SK-N-MC (cell line): Measurements from ENCODE around the gene DEFB131A.
"Not testable (repeated sequence)": the region's sequence is repeated elsewhere in the genome, so short reads cannot be mapped to it uniquely, and the experiment has no call there.

Experiments
- EZH2 ChIP-seq: fragments of 200-600 bp; sonication (generic); IDR thresholded peaks from one replicate; pipeline ENCODE4 v1.6.1; 2017; ENCODE audit warnings: antibody characterized with exemption
- FOXP2 ChIP-seq: optimal IDR thresholded peaks from 2 replicates; pipeline ENCODE3; 2011; ENCODE audit warnings: mild to moderate bottlenecking, moderate library complexity; ENCODE audit not compliant: insufficient read depth; ENCODE audit errors: extremely low read length, control extremely low read depth
- POLR2AphosphoS5 ChIP-seq: IDR thresholded peaks from 2 replicates; pipeline ENCODE4 v1.6.1; 2012; ENCODE audit warnings: mild to moderate bottlenecking, low read depth, low read length, borderline replicate concordance

DNA sequence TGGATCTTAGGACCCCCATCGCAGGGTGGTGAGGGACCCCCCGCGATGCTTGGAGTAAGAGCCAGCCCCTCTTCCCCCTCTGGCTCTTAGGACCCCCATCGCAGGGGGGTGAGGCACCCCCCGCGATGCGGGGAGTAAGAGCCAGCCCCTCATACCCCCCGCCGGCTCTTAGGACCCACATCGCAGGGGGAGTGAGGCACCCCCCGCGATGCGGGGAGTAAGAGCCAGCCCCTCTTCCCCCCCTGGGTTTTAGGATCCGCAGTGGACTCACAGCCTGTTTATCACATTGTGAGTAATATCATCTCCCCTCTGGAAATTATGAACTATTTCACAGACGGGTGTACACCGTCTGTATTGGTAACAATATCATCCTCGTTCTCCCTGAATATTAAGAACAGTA is 46.8 kb downstream of the DEFB131A start:
- TF ChIP-seq POLR2AphosphoS5, EZH2, FOXP2: not testable (repeated sequence)
